ENCODE measurements around the gene PLCE1.

Gene PLCE1

GRCh38 chr10:94025806-94026205 lies 32.1 kb downstream of the PLCE1 start:
- no peak for DNase-seq

- DNase-seq: no peak
These were observed 33.5 kb downstream of the PLCE1 start for GRCh38 chr10:94027197-94027596.

GRCh38 chr10:94029955-94030354 lies 36.2 kb downstream of the PLCE1 start:
- DNase-seq: no peak

GRCh38 chr10:94035982-94036765 lies 42.4 kb downstream of the PLCE1 start:
- no peak for DNase-seq

GRCh38 chr10:94036766-94037033 lies 43.0 kb downstream of the PLCE1 start:
- DNase-seq: no peak

- DNase-seq: no peak
These were observed 43.6 kb downstream of the PLCE1 start for GRCh38 chr10:94037286-94037685.

GRCh38 chr10:94038024-94038423 lies 44.3 kb downstream of the PLCE1 start:
- no peak for DNase-seq

GRCh38 chr10:94041206-94041605 lies 47.5 kb downstream of the PLCE1 start:
- no peak for DNase-seq

GRCh38 chr10:94042001-94042833 lies 48.5 kb downstream of the PLCE1 start:
- no peak for DNase-seq

- DNase-seq: no peak
These were observed 49.1 kb downstream of the PLCE1 start for GRCh38 chr10:94042834-94043175.

Data from NCI-H1436 (cell line).